ENCODE results near the gene ARSB.

- TF ChIP-seq CTCF (IDR thresholded peaks at IDR 0.05) (no peak), POLR2A (IDR thresholded peaks at IDR 0.05) (no peak)
Observed at GRCh38 chr5:78794693-78795215, 190.4 kb downstream of the ARSB start.
